Naive thymus-derived CD4-positive, alpha-beta T cell (primary cell): ENCODE measurements around the gene ZNF23. TPM values are rescaled to one million over a fixed set of nuclear protein-coding genes. Genes with fewer than 3 reads are reported as not detected.

Experiments used
- ATAC-seq: fragments of 150-1000 bp; cut with Tn5 transposase; 2 replicates; pipeline ENCODE4 v1.10.0; 2021; ENCODE audit warnings: mild to moderate bottlenecking, moderate library complexity
- CTCF ChIA-PET: fragments of 350-600 bp; sonication (Branson Sonifier 250); formaldehyde crosslinking; loops from one replicate; lab custom pipeline; 2021; ENCODE audit warnings: antibody characterized with exemption; lab: Charles Lee
- POLR2A ChIA-PET: fragments of 350-600 bp; sonication (Branson Sonifier 250); formaldehyde crosslinking; loops from one replicate; lab custom pipeline; 2021; ENCODE audit warnings: antibody characterized with exemption, inconsistent platforms; lab: Charles Lee
- DNase-seq, 9 donors: peaks; one replicate each; pipeline versions ENCODE4 v3.0.0 to v3.0.0-alpha.2; 2020 to 2022; ENCODE audit warnings: mixed read lengths in 1 of 9
- H3K27ac ChIP-seq: one replicate; pipeline ENCODE4 v1.7.0; 2013; ENCODE audit warnings: mild to moderate bottlenecking, low read depth, low read length, moderate library complexity
- H3K27me3 ChIP-seq, 2 donors: one replicate each; pipeline ENCODE4 v1.7.0; 2013; ENCODE audit warnings: low read length in 2 of 2, mild to moderate bottlenecking in 2 of 2, moderate library complexity in 2 of 2; ENCODE audit not compliant: control insufficient read depth in 2 of 2, insufficient read depth in 2 of 2
- H3K36me3 ChIP-seq, 3 experiments: 1 replicate in 2 of 3; 2 replicates in 1 of 3; pipeline ENCODE4 v1.7.0; 2013; ENCODE audit warnings: low read length in 3 of 3, mild to moderate bottlenecking in 3 of 3, moderate library complexity in 1 of 3; ENCODE audit not compliant: insufficient read depth in 3 of 3, control insufficient read depth in 2 of 3
- H3K4me1 ChIP-seq, 2 donors: one replicate each; pipeline ENCODE4 v1.7.0; 2013; ENCODE audit warnings: low read length in 2 of 2, mild to moderate bottlenecking in 2 of 2, moderate library complexity in 1 of 2; ENCODE audit not compliant: control insufficient read depth in 2 of 2, insufficient read depth in 2 of 2
- H3K4me3 ChIP-seq: 2 replicates; pipeline ENCODE4 v1.7.0; 2013; ENCODE audit warnings: mild to moderate bottlenecking, low read length
- H3K9me3 ChIP-seq, 3 experiments: 1 replicate in 2 of 3; 2 replicates in 1 of 3; pipeline ENCODE4 v1.7.0; 2013; ENCODE audit warnings: low read length in 3 of 3; ENCODE audit not compliant: control insufficient read depth in 2 of 3
- H3K27ac Mint-ChIP-seq, 9 donors: one replicate each; pipeline ENCODE4 v1.8.0; 2020 to 2022; ENCODE audit warnings: mixed read lengths in 9 of 9, mild to moderate bottlenecking in 8 of 9, moderate library complexity in 5 of 9, inconsistent platforms in 2 of 9
- H3K27me3 Mint-ChIP-seq, 5 donors: one replicate each; pipeline ENCODE4 v1.8.0; 2021 to 2022; ENCODE audit warnings: mixed read lengths in 5 of 5, mild to moderate bottlenecking in 1 of 5
- H3K36me3 Mint-ChIP-seq, 5 donors: one replicate each; pipeline ENCODE4 v1.8.0; 2020 to 2022; ENCODE audit warnings: mixed read lengths in 5 of 5, mild to moderate bottlenecking in 3 of 5, inconsistent platforms in 1 of 5
- H3K4me1 Mint-ChIP-seq, 7 donors: one replicate each; pipeline ENCODE4 v1.8.0; 2020 to 2022; ENCODE audit warnings: mixed read lengths in 7 of 7, mild to moderate bottlenecking in 3 of 7, inconsistent platforms in 1 of 7
- H3K4me3 Mint-ChIP-seq, 10 donors: one replicate each; pipeline ENCODE4 v1.8.0; 2020 to 2022; ENCODE audit warnings: mild to moderate bottlenecking in 10 of 10, mixed read lengths in 10 of 10, moderate library complexity in 6 of 10, inconsistent platforms in 2 of 10
- H3K9me3 Mint-ChIP-seq, 11 donors: one replicate each; pipeline ENCODE4 v1.8.0; 2020 to 2022; ENCODE audit warnings: mixed read lengths in 11 of 11, mild to moderate bottlenecking in 4 of 11, inconsistent platforms in 1 of 11, moderate library complexity in 1 of 11
- intact Hi-C, 2 donors: fragments of 100-400 bp; cut with micrococcal nuclease; formaldehyde crosslinking; loops; one replicate each; pipeline ENCODE4 v1.15.1; 2023
- polyA plus RNA-seq, 2 donors: library from polyadenylated mRNA; unstranded; fragments of 300-500 nt; fragmentation: Illumina TruSeq; gene quantifications; one replicate each; pipeline ENCODE4 v1.2.3, GENCODE V29; 2021
- total RNA-seq, 6 experiments: library from RNA in 5 of 6; stranded (reverse) in 5 of 6; gene quantifications; 1 replicate in 5 of 6; 2 replicates in 1 of 6; pipeline ENCODE4 v1.2.3 and lab custom pipeline; 2021 to 2026

The ZNF23 gene
- total and polyA plus RNA-seq, 7 experiments from 2014 or later: 6.5 to 16.0 (median 7.5) TPM

- peaks cover 0 to 18% (median 4%) of the 10 kb centered on the region in 7 donors for H3K4me1 Mint-ChIP-seq
- ChIA-PET POLR2A (no interaction called here), CTCF (no interaction called here)
- peaks cover 40 to 61% (median 47%) of the 10 kb centered on the region in 5 donors for H3K27me3 Mint-ChIP-seq
- Histone ChIP-seq H3K36me3 (no peaks in the 10 kb centered on the region), H3K4me3 (no peak overlapping the region), H3K4me1 (no peaks in the 10 kb centered on the region), H3K9me3 (no peaks in the 10 kb centered on the region), H3K27me3 (peaks cover 0 to 6% of the 10 kb centered on the region in 2 donors), H3K27ac (no peak overlapping the region)
- ATAC-seq (no peak), DNase-seq (no peak)
- no peak overlapping the region for H3K27ac Mint-ChIP-seq
- no peak overlapping the region for H3K4me3 Mint-ChIP-seq
- peaks cover 0 to 6% (median 0%) of the 10 kb centered on the region in 11 donors for H3K9me3 Mint-ChIP-seq
- H3K36me3 Mint-ChIP-seq: no peaks in the 10 kb centered on the region
- intact Hi-C loops: no loop called here
These were observed 33.7 kb downstream of the ZNF23 start for GRCh38 chr16:71428385-71428784.

GRCh38 chr16:71426880-71427615 is 35.0 kb downstream of the ZNF23 start:
- Histone ChIP-seq H3K4me3 (no peak overlapping the region), H3K27me3 (peaks cover 0 to 6% of the 10 kb centered on the region in 2 donors)
- POLR2A ChIA-PET: no interaction called here

GRCh38 chr16:71426069-71426879 is 35.8 kb downstream of the ZNF23 start:
- DNase-seq (peak in 4 of 9 donors; percentile 10 to 83 (median 58)), ATAC-seq (peak; percentile 50)
- H3K4me3 ChIP-seq: no peak overlapping the region
- ChIA-PET POLR2A (no interaction called here), CTCF (no interaction called here)
- no peak overlapping the region for H3K27ac ChIP-seq
- no peaks in the 10 kb centered on the region for H3K4me1 ChIP-seq
- intact Hi-C loops: no loop called here
- Mint-ChIP-seq H3K4me3 (peak overlapping the region in 8 of 10 donors; percentile 20 to 83 (median 30)), H3K27ac (peak overlapping the region in 3 of 9 donors; percentile 14 to 96 (median 77)), H3K36me3 (no peaks in the 10 kb centered on the region), H3K4me1 (peaks cover 0 to 18% (median 4%) of the 10 kb centered on the region in 7 donors), H3K27me3 (peaks cover 40 to 53% (median 52%) of the 10 kb centered on the region in 5 donors), H3K9me3 (peaks cover 0 to 6% (median 0%) of the 10 kb centered on the region in 11 donors)
- peaks cover 0 to 6% of the 10 kb centered on the region in 2 donors for H3K27me3 ChIP-seq
- H3K9me3 ChIP-seq: no peaks in the 10 kb centered on the region
- H3K36me3 ChIP-seq: no peaks in the 10 kb centered on the region

More at GRCh38 chr16:71426880-71427615, 35.0 kb downstream of the ZNF23 start:
- Histone ChIP-seq H3K27ac (no peak overlapping the region), H3K36me3 (no peaks in the 10 kb centered on the region), H3K9me3 (no peaks in the 10 kb centered on the region), H3K4me1 (no peaks in the 10 kb centered on the region)
- ATAC-seq (no peak), DNase-seq (no peak)
- CTCF ChIA-PET: no interaction called here
- peak overlapping the region in 1 of 9 donors; percentile 96 for H3K27ac Mint-ChIP-seq
- H3K36me3 Mint-ChIP-seq: no peaks in the 10 kb centered on the region
- H3K4me3 Mint-ChIP-seq: peak overlapping the region in 3 of 10 donors; percentile 30 to 83 (median 36)
- H3K4me1 Mint-ChIP-seq: peaks cover 0 to 18% (median 4%) of the 10 kb centered on the region in 7 donors
- peaks cover 40 to 61% (median 53%) of the 10 kb centered on the region in 5 donors for H3K27me3 Mint-ChIP-seq
- intact Hi-C loops: no loop called here
- H3K9me3 Mint-ChIP-seq: peaks cover 0 to 6% (median 0%) of the 10 kb centered on the region in 11 donors

GRCh38 chr16:71425746-71426068 is 36.3 kb downstream of the ZNF23 start:
- POLR2A ChIA-PET: interaction anchor here (0.6 kb wide), 1 partner anchor 183 kb away, joined by 3 read pairs; no protein-coding TSS in a partner anchor
- peaks cover 0 to 6% of the 10 kb centered on the region in 2 donors for H3K27me3 ChIP-seq
- no peaks in the 10 kb centered on the region for H3K4me1 ChIP-seq
- H3K4me3 ChIP-seq: no peak overlapping the region
- Mint-ChIP-seq H3K4me3 (peak overlapping the region in 4 of 10 donors; percentile 9 to 83 (median 16)), H3K27me3 (peaks cover 40 to 53% (median 51%) of the 10 kb centered on the region in 5 donors), H3K9me3 (peaks cover 0 to 6% (median 0%) of the 10 kb centered on the region in 11 donors), H3K27ac (peak overlapping the region in 1 of 9 donors; percentile 96), H3K4me1 (peaks cover 0 to 18% (median 4%) of the 10 kb centered on the region in 7 donors), H3K36me3 (no peaks in the 10 kb centered on the region)
- no peak overlapping the region for H3K27ac ChIP-seq
- intact Hi-C loops: no loop called here
- no peak for DNase-seq
- H3K36me3 ChIP-seq: no peaks in the 10 kb centered on the region
- H3K9me3 ChIP-seq: no peaks in the 10 kb centered on the region
- CTCF ChIA-PET: no interaction called here
- no peak for ATAC-seq

- ATAC-seq: no peak
- Mint-ChIP-seq H3K4me3 (peak overlapping the region in 1 of 10 donors; percentile 22), H3K9me3 (peaks cover 0 to 6% (median 0%) of the 10 kb centered on the region in 11 donors), H3K27ac (no peak overlapping the region), H3K36me3 (no peaks in the 10 kb centered on the region), H3K27me3 (peaks cover 40 to 55% (median 50%) of the 10 kb centered on the region in 5 donors), H3K4me1 (peaks cover 0 to 18% (median 4%) of the 10 kb centered on the region in 7 donors)
- no peak for DNase-seq
- Histone ChIP-seq H3K27me3 (peaks cover 0 to 6% of the 10 kb centered on the region in 2 donors), H3K9me3 (no peaks in the 10 kb centered on the region), H3K27ac (no peak overlapping the region), H3K4me1 (no peaks in the 10 kb centered on the region), H3K36me3 (no peaks in the 10 kb centered on the region), H3K4me3 (no peak overlapping the region)
- CTCF ChIA-PET: no interaction called here
- intact Hi-C loops: no loop called here
- POLR2A ChIA-PET: no interaction called here
These were observed 37.4 kb downstream of the ZNF23 start for GRCh38 chr16:71424626-71425025.

- H3K4me1 ChIP-seq: no peaks in the 10 kb centered on the region
- no peak overlapping the region for H3K27ac ChIP-seq
- CTCF ChIA-PET: interaction anchor here (2.5 kb wide), 1 partner anchor 12 kb away, joined by 13 read pairs; no protein-coding TSS in a partner anchor
- Mint-ChIP-seq H3K27me3 (peaks cover 38 to 52% (median 45%) of the 10 kb centered on the region in 5 donors), H3K4me1 (peaks cover 0 to 18% (median 4%) of the 10 kb centered on the region in 7 donors), H3K9me3 (peaks cover 0 to 6% (median 0%) of the 10 kb centered on the region in 11 donors), H3K36me3 (no peaks in the 10 kb centered on the region), H3K27ac (peak overlapping the region in 1 of 9 donors; percentile 12), H3K4me3 (no peak overlapping the region)
- no peak overlapping the region for H3K4me3 ChIP-seq
- no peaks in the 10 kb centered on the region for H3K36me3 ChIP-seq
- H3K27me3 ChIP-seq: peaks cover 0 to 6% of the 10 kb centered on the region in 2 donors
- ATAC-seq (no peak), DNase-seq (no peak)
- no peaks in the 10 kb centered on the region for H3K9me3 ChIP-seq
- intact Hi-C loops: no loop called here
- POLR2A ChIA-PET: no interaction called here
These were observed 38.2 kb downstream of the ZNF23 start for GRCh38 chr16:71423865-71424264.
